ENCODE results near the gene ANO1.

Gene ANO1

DNA sequence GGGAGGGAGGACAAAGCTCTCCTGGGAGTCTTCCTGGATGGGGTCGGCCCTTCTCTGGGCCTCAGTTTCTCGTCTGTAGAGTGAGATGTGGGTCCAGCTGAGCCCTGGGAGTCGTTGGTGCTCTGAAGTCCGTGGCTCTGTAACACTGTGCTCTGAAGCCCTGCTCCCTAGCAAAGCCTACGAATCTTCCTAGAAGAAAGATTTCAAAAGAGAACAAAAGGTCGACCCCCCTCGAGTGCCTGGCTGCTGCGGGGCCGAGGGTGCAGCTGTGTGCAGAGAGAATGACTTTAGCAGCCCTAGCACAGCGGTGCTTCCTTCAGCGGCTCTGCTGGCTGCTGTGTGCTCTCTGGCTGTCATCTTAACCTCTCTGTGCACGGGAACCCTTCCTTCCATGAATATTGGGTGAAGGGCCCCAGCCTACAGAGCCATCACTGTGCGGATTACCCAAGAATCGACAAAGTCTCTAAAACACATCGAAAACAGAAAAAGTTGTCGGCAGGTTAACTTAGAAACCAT is 10.7 kb downstream of the ANO1 start:
- TF ChIP-seq, protein P1, sequence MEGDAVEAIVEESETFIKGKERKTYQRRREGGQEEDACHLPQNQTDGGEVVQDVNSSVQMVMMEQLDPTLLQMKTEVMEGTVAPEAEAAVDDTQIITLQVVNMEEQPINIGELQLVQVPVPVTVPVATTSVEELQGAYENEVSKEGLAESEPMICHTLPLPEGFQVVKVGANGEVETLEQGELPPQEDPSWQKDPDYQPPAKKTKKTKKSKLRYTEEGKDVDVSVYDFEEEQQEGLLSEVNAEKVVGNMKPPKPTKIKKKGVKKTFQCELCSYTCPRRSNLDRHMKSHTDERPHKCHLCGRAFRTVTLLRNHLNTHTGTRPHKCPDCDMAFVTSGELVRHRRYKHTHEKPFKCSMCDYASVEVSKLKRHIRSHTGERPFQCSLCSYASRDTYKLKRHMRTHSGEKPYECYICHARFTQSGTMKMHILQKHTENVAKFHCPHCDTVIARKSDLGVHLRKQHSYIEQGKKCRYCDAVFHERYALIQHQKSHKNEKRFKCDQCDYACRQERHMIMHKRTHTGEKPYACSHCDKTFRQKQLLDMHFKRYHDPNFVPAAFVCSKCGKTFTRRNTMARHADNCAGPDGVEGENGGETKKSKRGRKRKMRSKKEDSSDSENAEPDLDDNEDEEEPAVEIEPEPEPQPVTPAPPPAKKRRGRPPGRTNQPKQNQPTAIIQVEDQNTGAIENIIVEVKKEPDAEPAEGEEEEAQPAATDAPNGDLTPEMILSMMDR (IDR thresholded peaks at IDR 0.05; ENCODE audit: low read depth, low read length): no peak
- no peak overlapping the region for H3K4me3 ChIP-seq (ENCODE audit: low read depth, low read length)

DNA sequence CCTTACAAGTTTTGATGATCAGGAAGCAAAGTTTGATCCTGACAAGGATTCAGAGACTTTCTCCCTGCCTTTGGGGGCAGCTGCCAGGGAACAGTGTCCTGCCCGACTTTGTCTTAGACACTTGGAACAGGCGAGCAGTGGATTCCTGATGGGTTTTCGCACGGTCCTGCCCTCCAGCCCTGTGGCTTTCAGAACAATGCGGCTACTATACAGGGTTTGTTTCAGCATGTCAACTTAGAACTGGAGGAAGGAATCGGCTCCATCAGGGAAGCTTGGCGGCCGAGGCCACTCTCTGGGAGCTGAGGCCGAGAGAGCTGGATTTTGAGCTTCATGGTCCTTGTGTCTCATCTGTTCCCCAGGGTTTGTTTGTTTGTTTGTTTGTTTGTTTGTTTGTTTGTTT is 11.5 kb downstream of the ANO1 start:
- H3K4me3 ChIP-seq (ENCODE audit: low read depth, low read length): no peak overlapping the region
- TF ChIP-seq, protein P1 (IDR thresholded peaks at IDR 0.05; ENCODE audit: low read depth, low read length): no peak

DNA sequence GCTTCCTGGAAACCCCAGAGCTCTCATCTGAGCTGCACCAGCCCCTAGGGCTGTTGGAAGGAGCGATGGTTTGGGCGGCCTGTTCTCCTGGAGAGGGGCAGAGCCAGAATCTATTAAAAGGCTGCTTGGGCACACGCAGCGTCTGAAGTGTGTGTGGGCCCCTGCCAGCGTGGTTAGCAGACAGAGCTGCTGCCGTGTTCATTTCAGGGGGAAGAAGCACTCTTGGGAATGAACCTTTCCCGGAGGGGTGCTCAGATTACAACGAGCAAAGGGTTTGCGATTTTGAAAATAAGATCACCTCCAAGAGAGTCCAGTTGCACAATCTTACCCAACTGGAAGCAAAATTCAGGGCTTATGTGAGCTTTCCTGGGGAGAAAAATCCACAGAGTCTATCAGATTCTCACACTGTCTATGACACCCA is 12.9 kb downstream of the ANO1 start:
- TF ChIP-seq, protein P1 (IDR thresholded peaks at IDR 0.05; ENCODE audit: low read depth, low read length): no peak
- H3K4me3 ChIP-seq (ENCODE audit: low read depth, low read length): no peak overlapping the region

DNA sequence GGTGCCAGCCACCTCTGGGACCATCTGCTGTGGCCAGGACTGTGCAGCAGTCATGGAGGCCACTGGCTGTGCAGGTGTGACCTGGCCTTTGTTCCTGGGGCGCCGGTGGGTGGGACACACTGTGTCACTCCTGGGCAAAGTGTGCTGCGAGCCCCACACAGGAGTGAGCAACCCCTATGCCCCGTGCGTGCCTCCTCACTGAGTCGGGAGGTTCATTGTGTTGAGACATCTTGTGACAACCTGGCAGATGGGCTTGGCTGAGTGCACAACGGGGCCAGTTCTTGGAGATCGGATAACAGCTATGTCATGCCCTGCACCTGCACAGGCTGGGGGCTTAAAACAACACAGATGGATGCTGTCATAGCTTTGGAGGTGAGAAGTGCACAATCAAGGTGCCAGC is 13.5 kb downstream of the ANO1 start:
- H3K4me3 ChIP-seq (ENCODE audit: low read depth, low read length): no peak overlapping the region
- TF ChIP-seq, protein P1 (IDR thresholded peaks at IDR 0.05; ENCODE audit: low read depth, low read length): no peak

DNA sequence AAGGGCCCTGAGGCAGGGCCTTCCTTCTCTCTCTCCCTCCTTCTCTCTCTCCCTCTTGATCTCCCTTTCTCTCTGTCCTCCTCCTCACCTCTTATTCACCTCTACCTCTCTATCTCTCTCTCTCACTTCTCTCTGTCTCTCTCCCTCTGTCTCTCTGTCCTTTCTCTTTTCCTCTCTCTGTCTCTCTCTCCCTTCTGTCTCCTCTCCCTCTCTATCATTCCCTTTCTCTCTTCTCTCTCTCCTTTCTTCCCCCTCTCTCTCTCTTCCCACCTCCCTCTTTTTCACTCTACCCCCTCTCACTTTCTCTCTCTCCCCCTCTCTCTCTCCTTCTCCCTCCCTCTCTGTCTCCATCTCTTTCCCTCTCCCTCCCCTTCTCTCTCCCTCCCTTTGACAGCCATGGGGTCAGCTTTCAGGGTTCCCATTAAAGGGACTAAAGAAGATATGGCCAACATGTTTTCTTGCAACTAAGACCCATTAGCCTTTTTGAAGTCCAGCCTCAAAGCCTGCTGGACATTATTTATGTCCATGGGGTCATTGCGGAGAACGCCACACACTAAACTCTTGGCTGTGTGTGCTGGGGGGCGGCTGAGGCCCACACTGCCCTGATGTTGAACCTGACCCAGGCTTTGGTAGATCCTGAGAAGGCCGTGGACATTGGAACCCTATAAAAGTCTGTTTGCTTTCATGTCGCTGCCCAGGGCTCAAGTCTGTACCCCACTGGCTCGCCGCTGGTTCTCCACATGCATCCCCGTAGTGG is 15.0 kb downstream of the ANO1 start:
- no peak overlapping the region for H3K4me3 ChIP-seq (ENCODE audit: low read depth, low read length)
- TF ChIP-seq, protein P1 (IDR thresholded peaks at IDR 0.05; ENCODE audit: low read depth, low read length): no peak

GRCh38 chr11:70095541-70096252 is 17.6 kb downstream of the ANO1 start:
- no peak overlapping the region for H3K4me3 ChIP-seq (ENCODE audit: low read depth, low read length)
- TF ChIP-seq, protein P1 (IDR thresholded peaks at IDR 0.05; ENCODE audit: low read depth, low read length): no peak
